H1 (cell line): ENCODE measurements around the gene PPP1R1B. TPM values are rescaled to one million over a fixed set of nuclear protein-coding genes. Genes with fewer than 3 reads are reported as not detected.

Experiments used
- MAX ChIP-seq: IDR thresholded peaks from 2 replicates; pipeline ENCODE4 v1.6.1; 2012; ENCODE audit warnings: inconsistent platforms
- RAD21 ChIP-seq, 2 experiments: IDR thresholded peaks in 1 of 2; conservative IDR thresholded peaks in 1 of 2; 2 replicates each; pipeline ENCODE4 v1.6.1; 2011; ENCODE audit warnings: low read depth in 2 of 2, low read length in 2 of 2, improper control_type of control experiment in 1 of 2, inconsistent platforms in 1 of 2, mild to moderate bottlenecking in 1 of 2, moderate library complexity in 1 of 2
- SIN3A ChIP-seq, 2 experiments: IDR thresholded peaks in 1 of 2; conservative IDR thresholded peaks in 1 of 2; 2 replicates each; pipeline ENCODE4 v1.6.1; 2011 to 2012; ENCODE audit warnings: low read length in 2 of 2, improper control_type of control experiment in 1 of 2, low read depth in 1 of 2, mild to moderate bottlenecking in 1 of 2
- polyA plus RNA-seq, 7 experiments: library from polyadenylated mRNA; depleted of rRNA in 3 of 7; stranded (reverse) in 5 of 7; unstranded in 2 of 7; fragments of >200 nt in 5 of 7; fragments of 200-250 nt in 2 of 7; gene quantifications; 1 replicate in 5 of 7; 2 replicates in 1 of 7; 4 replicates in 1 of 7; pipeline versions ENCODE4 v1.2.1 to v1.2.3, GENCODE V29; 2011 to 2013; ENCODE audit warnings: missing spikeins in 2 of 7, mixed read lengths in 2 of 7
- total RNA-seq: library from RNA; stranded (reverse); fragmentation: NEBNext Ultra II Directional; extraction: Animal tissue kit (Norgen Biotek cat#: 25700); gene quantifications from 2 replicates; pipeline ENCODE4 v1.2.1, GENCODE V29; 2021

Gene PPP1R1B
- total and polyA plus RNA-seq, 2 of the 8 experiments (the other 6 are each of a cell fraction or from before 2014, with no cell fraction given) = 10.7 to 22.3 TPM

GRCh38 chr17:39653662-39654331 lies 27.0 kb downstream of the PPP1R1B start (continued):
- TF ChIP-seq MAX (0 out of 2 replicates have a peak, but pooled peaks have one; percentile 17), RAD21 (IDR thresholded peaks at IDR 0.05 in 1 of 2, conservative IDR thresholded peaks at IDR 0.05 in 1 of 2; ENCODE audit: low read depth in 2 of 2, low read length in 2 of 2) (peak; percentile 56 to 74), SIN3A (conservative IDR thresholded peaks at IDR 0.05 in 1 of 2, IDR thresholded peaks at IDR 0.05 in 1 of 2; ENCODE audit: low read depth in 1 of 2, low read length in 2 of 2) (peak in 1 of 2 experiments; percentile 71; a peak in 2 of 4 replicates)
